RPMI7951 (cell line): Measurements from ENCODE around the gene RAB25. TPM values are rescaled to one million over a fixed set of nuclear protein-coding genes. Genes with fewer than 3 reads are reported as not detected.

Experiments used
- DNase-seq: peaks from one replicate; pipeline ENCODE4 v3.0.0-alpha.2; 2012; ENCODE audit warnings: low read depth
- total RNA-seq: library from RNA; depleted of rRNA; stranded (reverse); fragments of >200 nt; shearing (Covaris generic); gene quantifications from 2 replicates; pipeline ENCODE4 v1.2.3, GENCODE V29; 2014; rRNA removed

Gene RAB25
- total RNA-seq, 1 experiment from 2014 or later, result not detected

GRCh38 chr1:156117414-156118176 is 56.6 kb downstream of the RAB25 start:
- DNase-seq, result peak; percentile 62

- peak; percentile 61 for DNase-seq
Measured at GRCh38 chr1:156118177-156118868, 57.4 kb downstream of the RAB25 start.

DNA sequence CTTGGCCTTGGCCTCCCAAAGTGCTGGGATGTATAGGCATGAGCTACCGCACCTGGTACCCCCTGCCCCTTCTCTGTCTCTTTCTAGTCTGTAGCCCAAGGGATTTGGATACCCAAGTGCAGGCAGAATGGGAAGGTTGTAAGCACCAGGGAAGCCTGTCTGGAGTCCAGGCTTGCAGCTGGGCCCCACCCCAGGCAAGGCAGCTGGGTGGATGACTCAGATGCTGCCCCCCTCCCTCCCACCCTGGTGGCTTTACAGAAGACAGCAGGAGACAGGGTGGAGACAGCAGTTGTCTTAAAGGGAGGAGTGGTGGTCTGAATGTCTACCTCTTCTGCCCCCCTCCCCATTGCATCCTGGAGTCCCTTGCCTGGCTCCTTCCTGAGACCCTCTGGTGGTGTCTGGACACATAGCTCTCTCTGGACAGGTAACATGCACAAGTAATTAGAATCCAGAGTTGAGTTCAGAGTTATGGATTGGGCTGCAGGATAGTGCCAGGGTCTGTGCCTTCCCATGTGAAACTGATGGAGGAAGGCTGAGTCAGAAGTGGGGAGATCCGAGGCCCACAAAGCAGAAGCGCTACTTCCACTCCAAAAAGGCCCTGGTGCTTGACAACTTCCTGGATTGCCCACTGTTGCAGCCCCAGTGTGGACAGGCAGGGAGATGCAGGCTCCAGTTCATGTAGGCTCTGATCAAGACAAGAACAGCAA is 58.7 kb downstream of the RAB25 start:
- DNase-seq, result peak; percentile 90

Other genes starting within 250 kb of the RAB25 start
- gene GON4L, start 203.9 kb upstream of the RAB25 start, total RNA-seq, result 13.0 and 15.1 TPM in 2 replicates
- gene SYT11, start 201.6 kb upstream of the RAB25 start, total RNA-seq, result 8.5 and 10.9 TPM in 2 replicates
- 24.9 and 34.8 TPM in 2 replicates for gene RIT1, start 149.8 kb upstream of the RAB25 start, total RNA-seq
- gene KHDC4, start 126.7 kb upstream of the RAB25 start, total RNA-seq, result 27.0 and 28.6 TPM in 2 replicates
- gene RXFP4, start 119.5 kb upstream of the RAB25 start, total RNA-seq, result not detected in 2 replicates
- gene ARHGEF2, start 82.6 kb upstream of the RAB25 start, total RNA-seq, result 54.3 and 65.5 TPM in 2 replicates
- 657 and 685 TPM in 2 replicates for gene SSR2, start 40.2 kb upstream of the RAB25 start, total RNA-seq
- gene UBQLN4, start 7.4 kb upstream of the RAB25 start, total RNA-seq, result 19.6 and 20.3 TPM in 2 replicates
- gene LAMTOR2, start 6.4 kb upstream of the RAB25 start, total RNA-seq, result 102 and 118 TPM in 2 replicates
- gene MEX3A, start 21.3 kb downstream of the RAB25 start, total RNA-seq, result 2.1 and 2.4 TPM in 2 replicates
- gene LMNA, start 53.6 kb downstream of the RAB25 start, total RNA-seq, result 919 and 1,055 TPM in 2 replicates
- gene SEMA4A, start 92.4 kb downstream of the RAB25 start, total RNA-seq, result 0.20 and 0.36 TPM in 2 replicates
- gene SLC25A44, start 132.9 kb downstream of the RAB25 start, total RNA-seq, result 8.3 and 10.1 TPM in 2 replicates
- 76.6 and 81.0 TPM in 2 replicates for gene PMF1, start 151.8 kb downstream of the RAB25 start, total RNA-seq
- 17.7 and 44.1 TPM in 2 replicates for gene BGLAP, start 181.0 kb downstream of the RAB25 start, total RNA-seq
- gene PAQR6, start 186.9 kb downstream of the RAB25 start, total RNA-seq, result 0.12 and 0.29 TPM in 2 replicates
- 48.4 and 54.3 TPM in 2 replicates for gene SMG5, start 221.7 kb downstream of the RAB25 start, total RNA-seq
- 2.4 TPM in 2 replicates for gene TMEM79, start 223.2 kb downstream of the RAB25 start, total RNA-seq
- 55.8 and 70.2 TPM in 2 replicates for gene GLMP, start 234.5 kb downstream of the RAB25 start, total RNA-seq
- not detected in 2 replicates for gene VHLL, start 238.1 kb downstream of the RAB25 start, total RNA-seq